ENCODE data around the gene APOLD1.
"Not testable (repeated sequence)": the region's sequence is repeated elsewhere in the genome, so short reads cannot be mapped to it uniquely, and the experiment has no call there.

APOLD1 gene

DNA sequence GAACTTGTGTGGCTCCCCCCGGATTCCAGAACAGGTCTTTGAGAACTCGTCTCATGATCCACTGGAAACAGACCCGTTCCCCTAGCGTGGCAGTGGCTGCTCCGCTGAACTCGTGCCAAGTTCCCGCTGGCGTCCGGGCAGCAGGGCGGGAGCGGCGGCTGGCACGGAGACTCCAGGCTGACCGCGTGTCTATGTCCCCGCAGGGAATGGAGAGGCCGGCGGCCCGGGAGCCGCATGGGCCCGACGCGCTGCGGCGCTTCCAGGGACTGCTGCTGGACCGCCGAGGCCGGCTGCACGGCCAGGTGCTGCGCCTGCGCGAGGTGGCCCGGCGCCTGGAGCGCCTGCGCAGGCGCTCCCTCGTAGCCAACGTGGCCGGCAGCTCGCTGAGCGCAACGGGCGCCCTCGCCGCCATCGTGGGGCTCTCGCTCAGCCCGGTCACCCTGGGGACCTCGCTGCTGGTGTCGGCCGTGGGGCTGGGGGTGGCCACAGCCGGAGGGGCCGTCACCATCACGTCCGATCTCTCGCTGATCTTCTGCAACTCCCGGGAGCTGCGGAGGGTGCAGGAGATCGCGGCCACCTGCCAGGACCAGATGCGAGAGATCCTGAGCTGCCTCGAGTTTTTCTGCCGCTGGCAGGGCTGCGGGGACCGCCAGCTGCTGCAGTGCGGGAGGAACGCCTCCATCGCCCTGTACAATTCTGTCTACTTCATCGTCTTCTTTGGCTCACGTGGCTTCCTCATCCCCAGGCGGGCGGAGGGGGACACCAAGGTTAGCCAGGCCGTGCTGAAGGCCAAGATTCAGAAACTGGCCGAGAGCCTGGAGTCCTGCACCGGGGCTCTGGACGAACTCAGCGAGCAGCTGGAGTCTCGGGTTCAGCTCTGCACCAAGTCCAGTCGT, 1.5 kb downstream of the APOLD1 start:
- peak; percentile 82 for DNase-seq (ENCODE audit: low spot score)

DNA sequence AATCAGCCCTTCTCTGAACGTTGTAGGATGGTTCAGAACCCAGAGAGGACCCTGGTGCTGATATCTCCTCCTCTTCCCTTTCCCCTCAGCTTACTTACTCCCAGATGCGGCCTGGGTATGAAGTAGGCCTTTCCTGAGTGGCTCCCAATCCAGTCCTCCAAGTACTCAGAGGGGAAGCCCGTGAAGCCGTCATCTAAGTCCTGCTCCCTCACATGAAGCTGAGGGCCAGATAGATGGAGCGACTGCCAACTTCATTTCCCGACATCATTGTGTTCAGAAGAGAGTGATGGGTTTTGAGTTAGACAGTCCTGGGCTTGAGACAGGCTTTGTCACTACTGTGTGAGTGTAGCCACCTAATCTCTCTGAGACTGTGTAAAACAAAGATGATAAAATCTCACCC, 2.7 kb downstream of the APOLD1 start:
- peak; percentile 16 for DNase-seq (ENCODE audit: low spot score)

DNA sequence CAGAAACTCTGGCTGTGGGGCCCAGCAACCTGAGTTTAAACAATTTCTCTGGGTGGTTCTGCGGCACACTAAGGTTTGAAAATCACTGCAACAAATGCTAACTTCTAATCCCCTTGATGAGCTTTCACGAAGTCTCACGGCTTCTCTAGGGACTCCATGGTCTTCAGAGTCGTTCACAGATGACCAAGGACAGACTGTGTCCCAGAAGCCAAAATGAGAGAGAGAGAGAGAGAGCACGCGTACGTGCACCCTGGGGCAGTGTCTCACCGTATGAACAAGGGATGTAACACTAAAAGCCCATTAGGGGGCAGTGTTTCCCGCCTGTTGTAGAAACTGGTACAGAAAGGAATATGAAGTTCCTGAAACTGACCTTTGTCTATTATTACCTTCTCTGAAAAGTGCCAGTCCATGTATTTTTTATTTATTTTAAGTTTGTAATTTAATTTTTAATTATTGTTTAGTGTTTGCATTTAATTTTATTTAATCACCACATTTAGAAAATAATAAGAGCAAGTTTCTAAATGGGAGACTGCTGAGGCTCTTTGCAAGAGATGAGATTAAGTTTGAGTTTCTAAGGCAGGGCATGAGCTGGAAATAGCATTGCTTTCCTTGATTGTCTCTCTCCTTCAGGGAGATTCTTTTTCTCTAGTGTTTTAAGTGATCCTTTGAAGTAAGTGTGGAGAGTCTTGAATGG, 3.4 kb downstream of the APOLD1 start:
- peak; percentile 76 for DNase-seq (ENCODE audit: low spot score)

DNA sequence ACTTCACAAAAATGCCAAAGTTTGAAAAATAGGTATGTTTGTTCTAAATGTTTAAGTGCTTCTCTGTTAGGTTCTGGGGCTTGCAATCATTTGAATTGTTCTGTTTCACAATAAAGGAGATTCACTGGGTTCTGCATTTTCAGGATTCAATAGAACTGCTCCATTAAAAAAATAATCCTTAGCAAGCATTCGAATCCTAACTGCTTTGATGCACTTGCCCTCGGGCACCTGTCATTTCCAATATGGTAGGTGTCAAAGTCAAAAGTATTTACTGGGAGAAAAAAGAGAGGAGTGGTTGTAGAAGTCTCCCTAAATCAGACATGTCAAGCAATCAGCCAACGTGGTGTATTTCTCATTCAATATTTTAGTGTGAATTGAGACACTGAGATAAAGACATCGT, 5.5 kb downstream of the APOLD1 start:
- no peak for DNase-seq (ENCODE audit: low spot score)

DNA sequence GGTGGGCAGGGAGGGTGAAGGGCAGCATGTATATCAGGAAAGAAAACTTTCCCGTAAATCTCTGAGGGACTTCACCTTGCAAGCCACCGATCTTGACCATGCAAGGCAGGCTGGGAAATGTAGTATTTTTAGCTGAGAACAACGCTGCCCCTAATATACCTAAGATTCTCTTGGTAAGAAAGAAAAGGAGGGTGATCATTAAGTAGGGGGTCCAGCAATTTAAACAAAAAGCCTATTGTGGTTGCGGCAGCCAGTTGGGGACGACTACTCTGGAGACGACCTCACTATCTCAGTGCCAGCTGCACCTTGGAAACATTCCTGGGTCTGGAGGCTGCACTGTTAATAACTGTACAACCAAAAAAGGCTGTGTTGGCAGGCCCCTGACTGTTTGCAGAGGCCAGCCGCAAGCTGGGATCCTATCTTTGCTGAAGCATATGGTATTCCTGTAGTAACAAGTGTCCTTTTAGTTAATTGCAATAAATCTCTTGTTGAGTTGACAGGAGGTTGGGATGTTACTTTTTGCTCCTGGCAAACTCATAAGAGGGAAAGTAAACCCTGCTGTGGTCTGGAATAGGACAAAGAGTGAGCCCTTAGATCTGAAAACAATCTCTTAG, 6.4 kb downstream of the APOLD1 start:
- DNase-seq (ENCODE audit: low spot score), result no peak

DNA sequence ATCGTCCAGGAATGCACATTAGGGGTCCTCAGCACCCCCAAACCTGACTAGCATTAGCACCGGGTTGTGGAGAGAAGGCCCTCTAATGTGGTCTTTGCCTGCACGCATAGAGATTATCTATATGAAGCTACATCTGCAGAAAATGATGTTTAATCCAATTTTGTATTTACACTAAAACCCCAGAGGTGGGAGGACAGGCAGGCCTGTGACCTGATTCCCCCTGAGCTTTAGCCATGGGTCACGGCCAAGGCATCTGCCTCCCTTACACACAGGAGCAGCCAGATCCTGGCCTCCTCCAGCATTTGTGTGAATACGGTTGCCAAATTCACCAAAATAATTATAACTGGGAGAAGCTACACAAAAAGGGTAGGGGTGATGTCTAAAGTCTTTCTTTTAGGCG, 7.0 kb downstream of the APOLD1 start:
- no peak for DNase-seq (ENCODE audit: low spot score)

DNA sequence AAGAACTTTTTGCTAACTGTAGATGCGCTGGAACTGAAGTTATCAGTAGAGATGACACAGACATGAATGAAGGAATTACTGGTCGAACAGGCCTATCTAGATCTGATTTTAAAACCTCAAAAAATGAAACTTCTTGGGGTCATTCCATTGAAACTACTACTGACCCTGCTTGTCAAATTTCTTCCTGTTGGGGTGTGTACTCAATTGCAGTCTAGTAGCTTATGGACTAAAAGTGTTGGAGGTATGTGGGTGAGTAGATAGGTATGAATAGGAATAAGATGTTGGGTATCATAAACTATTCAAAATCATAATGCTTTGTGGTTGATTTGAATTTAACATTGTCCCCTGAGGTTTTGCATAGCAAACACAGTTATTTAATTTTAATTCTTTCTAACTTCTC, 9.2 kb downstream of the APOLD1 start:
- DNase-seq (ENCODE audit: low spot score), result no peak

DNA sequence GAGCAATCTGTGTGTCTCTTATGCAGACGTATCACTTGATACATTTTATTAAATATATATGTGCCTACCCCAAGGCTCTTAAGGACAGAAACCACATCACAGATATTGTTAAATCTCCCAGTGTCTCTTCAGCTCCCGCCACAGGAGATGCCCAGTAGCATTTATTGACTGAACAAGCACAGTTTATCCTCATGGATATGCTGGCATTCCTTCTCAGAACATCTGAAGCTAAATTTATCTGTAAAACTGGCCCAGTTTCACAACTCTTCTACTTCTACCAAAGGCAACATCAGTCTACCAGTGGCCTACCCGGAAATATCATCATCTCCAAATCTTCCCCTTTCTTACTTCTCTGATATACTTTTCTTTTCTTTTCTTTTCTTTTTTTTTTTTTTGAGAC, 10.7 kb downstream of the APOLD1 start:
- DNase-seq (ENCODE audit: low spot score), result no peak

DNA sequence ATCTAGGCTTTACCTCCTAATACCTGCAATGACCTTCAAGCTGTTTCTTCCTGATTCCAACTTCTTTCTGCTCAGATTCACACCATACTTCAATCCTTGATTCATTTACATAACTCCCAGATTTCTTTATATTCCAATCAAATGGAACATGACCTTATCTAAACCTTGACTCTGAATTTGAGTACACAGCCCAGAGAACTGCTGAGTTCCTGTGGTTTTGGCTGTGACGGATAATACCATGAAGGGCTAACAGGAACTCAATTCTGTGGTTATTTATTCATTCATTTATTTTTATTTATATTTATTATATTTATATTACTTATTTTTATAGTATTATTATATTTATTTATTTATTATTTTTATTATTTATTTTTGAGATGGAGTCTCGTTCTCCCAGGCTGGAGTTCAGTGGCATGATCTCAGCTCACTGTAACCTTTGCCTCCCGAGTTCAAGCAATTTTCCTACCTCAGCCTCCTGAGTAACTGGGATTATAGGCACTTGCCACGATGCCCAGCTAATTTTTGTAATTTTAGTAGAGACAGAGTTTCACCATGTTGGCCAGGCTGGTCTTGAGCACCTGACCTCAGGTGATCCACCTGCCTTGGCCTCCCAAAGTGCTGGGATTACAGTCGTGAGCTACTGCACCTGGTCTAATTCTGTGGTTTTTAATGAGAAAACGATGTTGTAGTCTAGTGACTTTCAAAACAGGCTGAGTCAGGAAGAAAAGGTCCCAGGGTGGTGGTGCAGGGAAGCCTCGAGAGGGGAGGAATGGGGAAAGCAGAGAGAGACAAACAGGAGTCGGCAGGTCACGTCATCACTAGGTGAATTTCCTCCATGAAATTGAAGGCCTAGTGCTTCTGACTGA, 11.7 kb downstream of the APOLD1 start:
- no peak for DNase-seq (ENCODE audit: low spot score)

DNA sequence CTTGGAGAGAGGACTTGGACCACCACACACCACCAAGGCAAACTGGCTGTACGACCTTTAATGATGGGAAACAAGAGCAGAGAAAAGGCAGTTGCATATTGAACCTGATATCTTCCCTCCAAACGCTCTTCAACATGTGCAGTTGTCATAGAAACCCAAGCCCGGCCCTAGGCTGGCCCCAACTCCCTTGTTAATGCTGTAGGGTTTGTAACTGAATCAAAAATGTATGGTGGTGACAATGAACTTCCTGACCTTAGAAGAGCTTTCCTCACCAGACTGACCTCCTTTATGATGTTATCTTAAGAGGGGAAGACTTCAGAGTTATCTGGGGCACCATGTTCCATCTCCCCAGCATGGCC, 12.3 kb downstream of the APOLD1 start:
- DNase-seq (ENCODE audit: low spot score), result no peak

DNA sequence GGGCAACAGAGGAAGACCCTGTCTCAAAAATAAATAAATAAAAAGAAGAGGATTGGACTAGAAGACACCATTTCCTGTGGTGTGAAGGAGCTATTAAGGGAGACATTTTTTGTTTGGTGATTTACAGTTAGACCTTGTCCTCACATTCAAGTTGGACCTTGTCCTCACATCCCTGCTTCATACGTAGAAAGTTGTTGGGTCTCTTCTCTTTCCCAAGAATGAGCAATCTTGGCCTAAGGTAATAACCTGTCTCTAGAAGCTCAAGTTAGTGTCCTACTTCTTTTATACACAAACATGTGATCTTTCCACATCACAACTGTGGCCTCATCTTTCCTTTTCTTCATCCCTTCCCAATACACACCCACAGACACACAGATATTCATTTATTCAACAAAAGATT, 13.0 kb downstream of the APOLD1 start:
- no peak for DNase-seq (ENCODE audit: low spot score)

DNA sequence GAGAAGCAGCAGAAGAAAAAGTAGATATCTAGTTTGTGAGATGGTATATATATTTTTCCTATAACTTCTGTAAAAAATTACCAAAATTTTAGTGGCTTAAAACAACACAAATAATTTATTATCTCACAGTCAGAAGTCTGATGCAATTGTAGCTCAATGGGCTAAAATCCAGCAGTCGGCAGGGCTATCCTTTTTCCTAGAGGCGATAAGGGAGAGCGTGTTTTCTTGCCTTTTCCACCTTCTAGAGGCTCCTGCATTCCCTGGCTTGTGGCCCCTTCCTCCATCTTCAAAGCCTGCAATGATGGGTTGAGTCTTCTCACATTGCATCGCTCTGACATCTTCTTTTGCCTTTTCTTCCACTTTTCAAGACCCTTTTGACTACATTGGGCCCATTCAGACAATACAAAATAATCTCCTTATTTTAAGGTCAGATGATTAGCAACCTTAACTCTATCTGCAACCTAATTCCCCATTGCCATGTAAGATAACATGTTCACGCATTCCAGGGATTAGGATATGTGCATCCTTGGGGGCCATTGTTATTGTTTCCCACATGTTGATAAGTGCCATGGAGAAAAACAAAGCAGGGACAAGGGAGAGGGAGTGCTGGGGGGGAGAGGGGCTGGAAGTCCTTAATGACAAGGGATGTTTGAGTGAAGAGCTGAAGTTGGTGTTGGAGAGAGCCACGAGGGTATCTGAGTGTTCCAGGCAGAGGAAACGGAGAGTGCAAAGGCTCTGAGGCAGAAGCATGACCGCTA, 13.9 kb downstream of the APOLD1 start:
- DNase-seq (ENCODE audit: low spot score), result no peak

DNA sequence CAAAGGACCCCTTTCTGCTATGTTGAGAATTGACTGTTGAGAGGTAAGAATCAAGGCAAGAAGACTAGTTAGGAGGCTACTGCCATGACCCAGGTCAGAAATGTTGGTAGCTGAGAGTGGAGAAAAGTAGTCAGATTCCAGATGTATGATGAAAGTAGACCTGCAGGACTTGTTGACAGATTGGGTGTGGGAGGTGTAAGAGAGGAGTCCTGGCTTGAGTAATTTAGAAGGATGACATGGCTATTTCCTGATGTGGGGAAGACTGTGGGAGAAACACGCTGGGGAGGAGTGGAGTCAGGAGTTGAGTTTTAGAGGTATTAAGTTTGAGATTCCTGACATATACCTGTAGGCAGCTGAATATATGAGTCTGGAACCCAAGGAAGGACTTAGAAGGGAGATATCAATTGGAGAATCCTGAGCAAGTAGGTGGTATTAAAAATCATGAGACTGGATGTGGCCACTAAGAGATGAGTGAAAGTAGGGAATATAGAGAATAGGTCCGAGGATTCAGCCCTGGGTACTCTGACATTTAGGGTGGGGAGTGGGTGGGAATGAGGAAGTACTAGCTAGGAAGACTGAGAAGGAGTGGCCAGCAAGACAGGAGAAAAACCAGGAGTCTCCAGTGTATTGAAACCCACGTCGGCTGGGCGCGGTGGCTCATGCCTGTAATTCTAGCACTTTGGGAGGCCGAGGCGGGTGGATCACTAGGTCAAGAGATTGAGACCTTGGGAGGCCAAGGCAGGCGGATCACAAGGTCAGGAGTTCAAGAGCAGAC, 15.1 kb downstream of the APOLD1 start:
- DNase-seq (ENCODE audit: low spot score), result no peak

DNA sequence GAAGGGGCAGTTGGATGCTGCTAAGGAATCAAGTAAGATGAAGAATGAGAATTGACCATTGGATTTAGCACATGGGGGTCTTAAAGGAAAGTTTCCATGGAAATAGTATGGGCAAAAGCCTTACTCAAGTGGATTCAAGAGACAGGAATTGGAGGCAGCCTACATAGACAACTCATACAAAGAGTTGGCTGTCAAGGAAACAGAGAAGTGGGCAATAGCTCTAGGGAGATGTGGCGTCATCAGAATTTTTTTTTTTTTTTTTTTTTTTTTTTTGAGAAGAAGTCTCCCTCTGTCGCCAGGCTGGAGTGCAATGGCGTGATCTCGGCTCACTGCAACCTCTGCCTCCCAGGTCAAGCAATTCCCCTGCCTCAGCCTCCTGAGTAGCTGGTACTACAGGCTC, 16.2 kb downstream of the APOLD1 start:
- not testable (repeated sequence) for DNase-seq (ENCODE audit: low spot score)

DNA sequence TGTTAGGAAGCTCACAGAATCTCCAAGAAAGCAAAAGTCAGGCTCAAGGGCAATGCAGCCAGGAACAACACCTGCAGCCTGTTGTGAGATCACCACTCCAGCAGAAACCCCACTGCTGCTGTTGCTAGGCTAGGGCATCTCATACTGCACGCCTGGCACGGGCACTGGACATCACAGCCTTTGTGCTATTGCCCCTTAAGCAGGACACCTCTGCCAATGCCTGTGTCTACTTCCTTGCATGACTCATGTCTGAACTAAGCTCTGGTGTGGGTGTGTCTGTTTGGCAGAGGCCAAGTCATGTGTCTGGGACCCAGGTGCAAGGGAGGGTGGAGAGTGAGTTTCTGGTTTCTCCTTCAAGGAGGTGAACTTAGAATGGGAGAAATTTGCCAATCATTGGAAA, 17.7 kb downstream of the APOLD1 start:
- no peak for DNase-seq (ENCODE audit: low spot score)

DNA sequence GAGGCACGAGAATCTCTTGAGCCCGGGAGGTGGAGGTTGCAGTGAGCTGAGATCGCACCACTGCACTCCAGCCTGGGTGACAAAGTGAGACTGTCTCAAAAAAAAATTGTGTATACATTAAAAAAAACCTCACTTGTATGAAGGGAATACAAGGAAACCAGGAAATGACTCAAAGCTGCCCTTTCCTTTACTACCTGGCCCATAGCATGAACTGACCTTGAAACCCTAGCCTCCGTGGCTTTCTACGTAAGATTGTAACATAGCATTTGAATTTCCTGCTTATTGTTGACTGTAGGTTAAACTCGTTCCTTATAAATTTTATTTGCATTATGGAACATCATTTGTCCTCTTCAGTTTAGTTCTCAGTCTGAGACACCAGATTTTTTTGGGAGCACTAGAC, 18.6 kb downstream of the APOLD1 start:
- no peak for DNase-seq (ENCODE audit: low spot score)

DNA sequence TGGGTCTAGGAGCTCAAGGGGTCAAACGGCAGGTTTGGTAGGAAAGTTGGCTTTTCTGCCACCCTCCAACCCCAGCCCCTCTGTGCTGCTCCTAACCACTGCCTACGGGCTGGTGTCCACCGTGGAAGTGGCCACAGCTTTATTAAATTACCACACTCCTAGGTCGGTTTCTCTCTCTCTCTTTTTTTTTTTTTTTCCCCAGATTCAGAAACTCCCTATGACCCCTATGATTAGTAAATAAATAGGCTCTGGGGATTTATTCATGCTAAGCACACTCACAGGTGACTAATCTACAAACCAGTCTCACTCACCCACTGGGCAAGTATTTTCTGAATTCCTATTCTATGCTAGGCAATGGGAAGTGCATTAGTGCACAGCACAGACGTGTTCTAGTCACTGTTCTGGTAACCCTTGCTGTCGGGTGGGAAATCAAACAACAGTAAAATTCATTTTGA, 19.0 kb downstream of the APOLD1 start:
- DNase-seq (ENCODE audit: low spot score), result no peak

DNA sequence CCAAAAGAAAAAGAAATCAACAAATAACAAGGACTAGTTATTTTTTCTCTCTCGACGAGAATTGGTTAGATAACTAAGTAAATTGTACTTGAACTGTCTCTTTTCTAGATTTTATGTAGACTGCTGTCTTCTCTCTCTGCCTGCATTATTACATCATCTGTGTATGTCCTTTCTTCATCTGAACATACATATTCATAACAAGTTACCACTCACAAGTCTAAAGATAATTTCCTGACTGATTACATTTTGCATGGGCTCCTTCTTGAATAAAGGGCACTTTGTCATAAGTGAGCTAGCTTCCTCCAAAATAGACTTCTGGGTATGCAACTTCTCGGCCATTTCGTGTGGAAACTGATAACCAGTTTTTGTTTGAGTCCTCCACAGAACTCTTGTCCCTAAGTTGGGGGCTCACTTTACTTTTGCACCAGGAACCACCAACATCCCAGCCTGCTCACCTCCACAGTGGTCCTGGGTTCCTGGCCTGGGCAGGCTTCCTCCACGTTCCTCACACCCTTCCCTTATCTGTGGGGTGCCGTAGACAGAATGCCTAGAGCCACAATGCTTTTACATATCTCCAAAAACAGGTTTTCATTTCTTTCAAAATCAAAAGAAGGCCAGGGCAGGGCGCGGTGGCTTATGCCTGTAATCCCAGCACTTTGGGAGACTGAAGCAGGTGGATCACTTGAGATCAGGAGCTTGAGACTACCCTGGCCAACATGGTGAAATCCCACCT, 21.5 kb downstream of the APOLD1 start:
- DNase-seq (ENCODE audit: low spot score), result no peak

DNA sequence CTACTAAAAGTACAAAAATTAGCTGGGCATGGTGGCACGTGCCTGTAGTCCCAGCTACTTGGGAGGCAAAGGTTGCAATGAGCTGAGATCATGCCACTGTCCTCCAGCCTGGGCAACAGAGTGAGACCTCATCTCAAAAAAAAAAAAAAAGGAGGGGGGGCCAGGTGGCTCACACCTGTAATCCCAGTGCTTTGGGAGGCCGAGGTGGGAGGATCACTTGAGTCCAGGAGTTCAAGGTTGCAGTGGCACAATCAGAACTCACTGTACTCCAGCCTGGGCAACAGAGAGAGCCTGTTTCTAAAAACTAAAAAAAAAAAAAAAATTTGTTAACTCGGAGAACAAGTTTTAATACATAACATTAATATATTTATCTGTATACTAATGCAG, 22.1 kb downstream of the APOLD1 start:
- DNase-seq (ENCODE audit: low spot score), result not testable (repeated sequence)

Measured in globus pallidus (tissue), 1 donor.